ENCODE measurements around the gene CPAMD8. TPM values are rescaled to one million over a fixed set of nuclear protein-coding genes. Genes with fewer than 3 reads are reported as not detected.

CPAMD8 gene
- total RNA-seq, 1 donor from 2014 or later = 294 TPM

GRCh38 chr19:17043744-17044143, 17.1 kb upstream of the CPAMD8 start:
- Mint-ChIP-seq H3K9me3 (ENCODE audit: unreplicated experiment) (no peaks in the 10 kb centered on the region), H3K36me3 (ENCODE audit: unreplicated experiment) (peaks cover 3% of the 10 kb centered on the region), H3K4me1 (ENCODE audit: unreplicated experiment) (peaks cover 50% of the 10 kb centered on the region), H3K4me3 (ENCODE audit: unreplicated experiment) (no peak overlapping the region), H3K27me3 (ENCODE audit: unreplicated experiment) (no peaks in the 10 kb centered on the region), H3K27ac (ENCODE audit: unreplicated experiment) (peak overlapping the region; percentile 16)
- TF ChIP-seq CTCF (IDR thresholded peaks at IDR 0.05) = no peak
- no peak for DNase-seq (ENCODE audit: extremely low spot score, unreplicated experiment)

- Mint-ChIP-seq H3K4me1 (ENCODE audit: unreplicated experiment) (peaks cover 57% of the 10 kb centered on the region), H3K9me3 (ENCODE audit: unreplicated experiment) (no peaks in the 10 kb centered on the region), H3K36me3 (ENCODE audit: unreplicated experiment) (peaks cover 3% of the 10 kb centered on the region), H3K27me3 (ENCODE audit: unreplicated experiment) (peaks cover 3% of the 10 kb centered on the region), H3K27ac (ENCODE audit: unreplicated experiment) (peak overlapping the region; percentile 90), H3K4me3 (ENCODE audit: unreplicated experiment) (no peak overlapping the region)
- DNase-seq (ENCODE audit: extremely low spot score, unreplicated experiment) = peak; percentile 91
- no peak for TF ChIP-seq CTCF (IDR thresholded peaks at IDR 0.05)
Observed at GRCh38 chr19:17041976-17042375, 15.4 kb upstream of the CPAMD8 start.

- Mint-ChIP-seq H3K27me3 (ENCODE audit: unreplicated experiment) (peaks cover 5% of the 10 kb centered on the region), H3K9me3 (ENCODE audit: unreplicated experiment) (no peaks in the 10 kb centered on the region), H3K4me1 (ENCODE audit: unreplicated experiment) (peaks cover 37% of the 10 kb centered on the region), H3K4me3 (ENCODE audit: unreplicated experiment) (no peak overlapping the region), H3K27ac (ENCODE audit: unreplicated experiment) (peak overlapping the region; percentile 34), H3K36me3 (ENCODE audit: unreplicated experiment) (peaks cover 3% of the 10 kb centered on the region)
- DNase-seq (ENCODE audit: extremely low spot score, unreplicated experiment) = no peak
- TF ChIP-seq CTCF (IDR thresholded peaks at IDR 0.05) = no peak
Observed at GRCh38 chr19:17037966-17038500, 11.4 kb upstream of the CPAMD8 start.

- H3K36me3 Mint-ChIP-seq (ENCODE audit: unreplicated experiment) = no peaks in the 10 kb centered on the region
- no peak for DNase-seq (ENCODE audit: extremely low spot score, unreplicated experiment)
- H3K4me3 Mint-ChIP-seq (ENCODE audit: unreplicated experiment) = no peak overlapping the region
- H3K27ac Mint-ChIP-seq (ENCODE audit: unreplicated experiment) = no peak overlapping the region
- H3K9me3 Mint-ChIP-seq (ENCODE audit: unreplicated experiment) = no peaks in the 10 kb centered on the region
- H3K27me3 Mint-ChIP-seq (ENCODE audit: unreplicated experiment) = peaks cover 11% of the 10 kb centered on the region
- no peak for TF ChIP-seq CTCF (IDR thresholded peaks at IDR 0.05)
- peaks cover 35% of the 10 kb centered on the region for H3K4me1 Mint-ChIP-seq (ENCODE audit: unreplicated experiment)
Observed at GRCh38 chr19:17037184-17037583, 10.6 kb upstream of the CPAMD8 start.

GRCh38 chr19:17036640-17037039, 10.0 kb upstream of the CPAMD8 start:
- H3K36me3 Mint-ChIP-seq (ENCODE audit: unreplicated experiment) = no peaks in the 10 kb centered on the region
- no peak for DNase-seq (ENCODE audit: extremely low spot score, unreplicated experiment)
- H3K27me3 Mint-ChIP-seq (ENCODE audit: unreplicated experiment) = peaks cover 11% of the 10 kb centered on the region
- H3K9me3 Mint-ChIP-seq (ENCODE audit: unreplicated experiment) = no peaks in the 10 kb centered on the region
- no peak for TF ChIP-seq CTCF (IDR thresholded peaks at IDR 0.05)
- H3K4me3 Mint-ChIP-seq (ENCODE audit: unreplicated experiment) = no peak overlapping the region
- no peak overlapping the region for H3K27ac Mint-ChIP-seq (ENCODE audit: unreplicated experiment)
- H3K4me1 Mint-ChIP-seq (ENCODE audit: unreplicated experiment) = peaks cover 30% of the 10 kb centered on the region

All from osteocyte (in vitro differentiated cells).